Ishikawa (cell line): ENCODE measurements around the gene ZNF33A.

Source experiments
- CEBPB ChIP-seq: IDR thresholded peaks from 2 replicates; pipeline ENCODE4 v1.6.1; 2012
- CREB1 ChIP-seq: IDR thresholded peaks from 2 replicates; pipeline ENCODE4 v1.6.1; 2012; ENCODE audit warnings: low read depth
- EGR1 ChIP-seq: IDR thresholded peaks from 2 replicates; pipeline ENCODE4 v1.6.1; 2012
- EP300 ChIP-seq: IDR thresholded peaks from 2 replicates; pipeline ENCODE4 v1.6.1; 2012; ENCODE audit warnings: borderline replicate concordance
- FOXM1 ChIP-seq: IDR thresholded peaks from 2 replicates; pipeline ENCODE4 v1.6.1; 2012; ENCODE audit warnings: low read depth, borderline replicate concordance
- MAX ChIP-seq: IDR thresholded peaks from 2 replicates; pipeline ENCODE4 v1.6.1; 2012
- NFIC ChIP-seq: IDR thresholded peaks from 2 replicates; pipeline ENCODE4 v1.6.1; 2012
- RAD21 ChIP-seq: IDR thresholded peaks from 2 replicates; pipeline ENCODE4 v1.6.1; 2012; ENCODE audit warnings: low read depth
- REST ChIP-seq: IDR thresholded peaks from 2 replicates; pipeline ENCODE4 v1.6.1; 2012; ENCODE audit warnings: low read depth, mild to moderate bottlenecking
- TAF1 ChIP-seq: IDR thresholded peaks from 2 replicates; pipeline ENCODE4 v1.6.1; 2012; ENCODE audit warnings: low read depth, mild to moderate bottlenecking
- TCF12 ChIP-seq: IDR thresholded peaks from 2 replicates; pipeline ENCODE4 v1.6.1; 2012; ENCODE audit warnings: low read depth
- TEAD4 ChIP-seq: IDR thresholded peaks from 2 replicates; pipeline ENCODE4 v1.6.1; 2012
- YY1 ChIP-seq: IDR thresholded peaks from 2 replicates; pipeline ENCODE4 v1.6.1; 2012; ENCODE audit warnings: low read depth
- ZBTB7A ChIP-seq: IDR thresholded peaks from 2 replicates; pipeline ENCODE4 v1.6.1; 2012; ENCODE audit warnings: low read depth
- TF ChIP-seq, protein P1 (sequence below): IDR thresholded peaks from 2 replicates; pipeline ENCODE4 v1.6.1; 2012

ZNF33A gene

DNA sequence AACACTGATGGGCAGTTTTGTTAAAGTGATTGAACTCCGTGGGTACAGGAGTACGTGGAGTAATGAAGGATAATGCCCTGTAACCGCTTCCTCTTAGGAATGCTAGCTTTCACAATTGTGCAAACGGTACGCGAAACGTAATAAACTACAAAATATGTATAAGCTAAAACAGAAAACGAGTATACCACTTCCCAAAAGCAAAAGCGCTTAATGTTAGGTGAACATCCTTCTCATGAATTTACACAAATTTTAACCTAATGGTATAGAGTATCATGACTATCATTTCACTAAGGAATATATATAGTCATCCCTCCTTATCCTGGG lies 33.6 kb upstream of the ZNF33A start:
- TF ChIP-seq EP300 (no peak), TAF1 (no peak), ZBTB7A (no peak), MAX (no peak), EGR1 (no peak)

GRCh38 chr10:37991655-37992054 lies 18.8 kb upstream of the ZNF33A start:
- TF ChIP-seq TEAD4 = no peak
- no peak for TF ChIP-seq NFIC
- no peak for TF ChIP-seq TCF12
- no peak for TF ChIP-seq ZBTB7A
- TF ChIP-seq MAX = no peak
- TF ChIP-seq RAD21 = no peak
- no peak for TF ChIP-seq CREB1
- no peak for TF ChIP-seq EP300
- TF ChIP-seq EGR1 = no peak
- TF ChIP-seq FOXM1 = no peak
- TF ChIP-seq, protein P1, sequence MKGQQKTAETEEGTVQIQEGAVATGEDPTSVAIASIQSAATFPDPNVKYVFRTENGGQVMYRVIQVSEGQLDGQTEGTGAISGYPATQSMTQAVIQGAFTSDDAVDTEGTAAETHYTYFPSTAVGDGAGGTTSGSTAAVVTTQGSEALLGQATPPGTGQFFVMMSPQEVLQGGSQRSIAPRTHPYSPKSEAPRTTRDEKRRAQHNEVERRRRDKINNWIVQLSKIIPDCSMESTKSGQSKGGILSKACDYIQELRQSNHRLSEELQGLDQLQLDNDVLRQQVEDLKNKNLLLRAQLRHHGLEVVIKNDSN = no peak
- TF ChIP-seq TAF1 = no peak
- no peak for TF ChIP-seq YY1
- TF ChIP-seq CEBPB = no peak
- TF ChIP-seq REST = no peak

- TF ChIP-seq TEAD4 (no peak), FOXM1 (no peak)
Observed at GRCh38 chr10:37992083-37992482, 18.4 kb upstream of the ZNF33A start.

DNA sequence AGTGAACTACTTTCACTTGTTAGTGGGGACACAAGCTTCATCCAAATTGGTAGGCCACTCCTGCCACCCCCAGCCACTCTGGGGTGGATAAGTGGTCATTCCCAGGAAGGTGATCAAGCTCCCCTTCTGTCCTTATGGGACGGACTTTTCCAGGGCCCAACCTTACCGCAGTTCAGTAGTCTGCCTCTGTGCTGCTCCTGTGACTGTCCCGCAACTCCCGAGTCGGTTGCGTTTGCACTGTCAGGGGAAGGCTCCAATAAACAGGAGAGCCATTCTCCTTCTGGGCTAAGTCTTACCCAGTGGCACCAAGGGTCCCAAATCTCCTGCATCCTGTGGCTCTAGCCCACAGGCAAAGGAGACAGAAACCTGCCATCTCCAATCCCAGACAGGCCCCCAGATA lies 7.4 kb upstream of the ZNF33A start:
- TF ChIP-seq RAD21 = no peak
- no peak for TF ChIP-seq NFIC
- TF ChIP-seq CREB1 = no peak
- TF ChIP-seq TEAD4 = no peak
- TF ChIP-seq CEBPB = no peak
- TF ChIP-seq ZBTB7A = no peak

DNA sequence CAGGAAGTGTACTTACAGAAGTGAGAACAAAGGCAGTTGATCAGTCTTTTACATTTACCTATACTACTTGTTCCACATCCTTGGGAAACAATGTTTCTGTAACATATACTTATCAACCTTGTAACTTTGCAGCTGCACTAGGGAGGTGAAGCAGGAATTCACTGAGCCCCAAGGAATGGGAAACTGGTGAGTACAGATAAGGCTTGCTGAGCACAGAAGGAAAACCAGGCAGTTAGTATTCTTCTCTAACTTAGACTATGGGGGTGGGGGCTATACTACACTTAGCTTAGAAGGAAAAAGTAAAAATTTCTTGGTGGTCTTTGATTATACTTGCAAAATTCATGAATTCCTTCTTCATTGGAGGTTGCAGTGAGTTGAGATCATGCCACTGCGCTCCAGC lies 6.9 kb upstream of the ZNF33A start:
- no peak for TF ChIP-seq TEAD4
- no peak for TF ChIP-seq EGR1
- TF ChIP-seq REST = no peak
- no peak for TF ChIP-seq ZBTB7A

GRCh38 chr10:38007551-38007950 lies 2.9 kb upstream of the ZNF33A start:
- TF ChIP-seq RAD21 = no peak
- no peak for TF ChIP-seq YY1
- TF ChIP-seq, protein P1 = no peak
- no peak for TF ChIP-seq NFIC
- TF ChIP-seq CEBPB = no peak
- TF ChIP-seq FOXM1 = no peak
- TF ChIP-seq TEAD4 = no peak
- no peak for TF ChIP-seq EP300
- TF ChIP-seq MAX = no peak
- TF ChIP-seq EGR1 = no peak
- no peak for TF ChIP-seq TCF12
- TF ChIP-seq ZBTB7A = no peak
- TF ChIP-seq REST = no peak
- TF ChIP-seq TAF1 = no peak
- TF ChIP-seq CREB1 = no peak
